ENCODE results near the gene LDLRAD4.

The LDLRAD4 gene

DNA sequence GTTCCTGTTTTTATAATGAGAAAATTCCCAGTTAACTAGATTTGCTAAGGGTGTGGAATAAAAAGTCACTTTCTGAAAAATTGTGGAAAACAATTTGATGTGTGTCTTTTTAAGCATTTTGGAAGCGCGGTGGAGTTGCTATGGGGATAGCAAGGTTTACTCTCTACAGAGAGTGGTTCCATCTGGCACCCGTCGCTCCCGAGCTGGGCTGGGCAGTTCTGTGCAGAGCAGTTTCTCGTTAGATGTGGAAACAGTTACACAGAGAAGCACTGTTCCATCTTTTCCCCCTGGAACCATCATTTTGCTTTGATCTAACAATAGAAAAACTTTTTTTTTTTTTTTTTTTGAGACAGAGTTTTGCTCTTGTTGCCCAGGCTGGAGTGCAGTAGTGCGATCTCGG is 17.4 kb downstream of the LDLRAD4 start:
- Histone ChIP-seq H3K4me2 (no peak overlapping the region), H3K4me3 (IDR thresholded peaks at IDR 0.05; ENCODE audit: insufficient read depth, low read depth, low read length) (no peak overlapping the region), H4K20me1 (ENCODE audit: insufficient read depth) (no peaks in the 10 kb centered on the region), H3K27me3 (ENCODE audit: insufficient read depth, low read depth) (no peaks in the 10 kb centered on the region), H2AFZ (ENCODE audit: low read depth) (no peak overlapping the region), H3K36me3 (ENCODE audit: insufficient read depth) (no peaks in the 10 kb centered on the region), H3K79me2 (ENCODE audit: insufficient read depth, low read depth) (no peaks in the 10 kb centered on the region), H3K4me1 (ENCODE audit: low read depth, poor library complexity, severe bottlenecking) (no peaks in the 10 kb centered on the region), H3K9ac (no peak overlapping the region), H3K27ac (no peak overlapping the region)
- no peak for TF ChIP-seq CTCF (conservative IDR thresholded peaks at IDR 0.05; ENCODE audit: low read depth, low read length)

GRCh38 chr18:13236411-13236810 is 17.9 kb downstream of the LDLRAD4 start:
- Histone ChIP-seq H3K27me3 (ENCODE audit: insufficient read depth, low read depth) (no peaks in the 10 kb centered on the region), H4K20me1 (ENCODE audit: insufficient read depth) (no peaks in the 10 kb centered on the region), H2AFZ (ENCODE audit: low read depth) (no peak overlapping the region), H3K79me2 (ENCODE audit: insufficient read depth, low read depth) (no peaks in the 10 kb centered on the region), H3K4me1 (ENCODE audit: low read depth, poor library complexity, severe bottlenecking) (no peaks in the 10 kb centered on the region), H3K27ac (no peak overlapping the region), H3K36me3 (ENCODE audit: insufficient read depth) (no peaks in the 10 kb centered on the region), H3K4me2 (no peak overlapping the region), H3K9ac (no peak overlapping the region), H3K4me3 (IDR thresholded peaks at IDR 0.05; ENCODE audit: insufficient read depth, low read depth, low read length) (no peak overlapping the region)
- TF ChIP-seq CTCF (conservative IDR thresholded peaks at IDR 0.05; ENCODE audit: low read depth, low read length): no peak

DNA sequence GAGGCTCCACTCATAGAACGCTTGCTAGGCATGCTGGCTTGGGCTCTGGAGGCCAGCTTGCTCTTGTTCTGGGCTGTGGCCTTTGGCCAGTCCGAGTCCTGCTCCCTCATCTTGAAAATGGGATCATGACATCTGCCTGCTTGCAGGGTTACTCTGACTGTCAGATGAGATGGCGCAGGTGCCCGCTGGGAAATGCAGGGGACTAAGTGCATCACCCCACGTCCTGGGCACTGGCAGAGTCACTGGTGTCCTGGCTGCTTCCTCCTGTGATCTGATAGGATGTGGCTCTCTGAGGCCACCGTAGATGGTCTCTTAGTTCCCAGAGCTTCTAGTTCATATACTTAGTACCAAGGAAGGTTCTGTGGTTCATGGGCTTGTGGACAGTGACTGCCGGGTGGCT is 18.5 kb downstream of the LDLRAD4 start:
- H3K27ac ChIP-seq: no peak overlapping the region
- no peaks in the 10 kb centered on the region for H3K79me2 ChIP-seq (ENCODE audit: insufficient read depth, low read depth)
- no peak for TF ChIP-seq CTCF (conservative IDR thresholded peaks at IDR 0.05; ENCODE audit: low read depth, low read length)
- no peaks in the 10 kb centered on the region for H3K36me3 ChIP-seq (ENCODE audit: insufficient read depth)
- no peaks in the 10 kb centered on the region for H4K20me1 ChIP-seq (ENCODE audit: insufficient read depth)
- H3K4me2 ChIP-seq: no peak overlapping the region
- H3K4me3 ChIP-seq (IDR thresholded peaks at IDR 0.05; ENCODE audit: insufficient read depth, low read depth, low read length): no peak overlapping the region
- no peaks in the 10 kb centered on the region for H3K27me3 ChIP-seq (ENCODE audit: insufficient read depth, low read depth)
- no peaks in the 10 kb centered on the region for H3K4me1 ChIP-seq (ENCODE audit: low read depth, poor library complexity, severe bottlenecking)
- no peak overlapping the region for H3K9ac ChIP-seq
- no peak overlapping the region for H2AFZ ChIP-seq (ENCODE audit: low read depth)

GRCh38 chr18:13237641-13238040 is 19.1 kb downstream of the LDLRAD4 start:
- Histone ChIP-seq H3K9ac (no peak overlapping the region), H3K36me3 (ENCODE audit: insufficient read depth) (no peaks in the 10 kb centered on the region), H2AFZ (ENCODE audit: low read depth) (no peak overlapping the region), H3K4me2 (no peak overlapping the region), H4K20me1 (ENCODE audit: insufficient read depth) (no peaks in the 10 kb centered on the region), H3K27ac (no peak overlapping the region), H3K79me2 (ENCODE audit: insufficient read depth, low read depth) (no peaks in the 10 kb centered on the region), H3K27me3 (ENCODE audit: insufficient read depth, low read depth) (no peaks in the 10 kb centered on the region), H3K4me3 (IDR thresholded peaks at IDR 0.05; ENCODE audit: insufficient read depth, low read depth, low read length) (no peak overlapping the region), H3K4me1 (ENCODE audit: low read depth, poor library complexity, severe bottlenecking) (no peaks in the 10 kb centered on the region)
- no peak for TF ChIP-seq CTCF (conservative IDR thresholded peaks at IDR 0.05; ENCODE audit: low read depth, low read length)
